GM21447 (cell line): ENCODE measurements around the gene HELZ2.
"Not testable (repeated sequence)": the region's sequence is repeated elsewhere in the genome, so short reads cannot be mapped to it uniquely, and the experiment has no call there.

Source experiments
- ATAC-seq: cut with Tn5 transposase; IDR thresholded peaks from one replicate; pipeline ENCODE4 v1.9.1; 2021; ENCODE audit not compliant: unreplicated experiment

The HELZ2 gene

DNA sequence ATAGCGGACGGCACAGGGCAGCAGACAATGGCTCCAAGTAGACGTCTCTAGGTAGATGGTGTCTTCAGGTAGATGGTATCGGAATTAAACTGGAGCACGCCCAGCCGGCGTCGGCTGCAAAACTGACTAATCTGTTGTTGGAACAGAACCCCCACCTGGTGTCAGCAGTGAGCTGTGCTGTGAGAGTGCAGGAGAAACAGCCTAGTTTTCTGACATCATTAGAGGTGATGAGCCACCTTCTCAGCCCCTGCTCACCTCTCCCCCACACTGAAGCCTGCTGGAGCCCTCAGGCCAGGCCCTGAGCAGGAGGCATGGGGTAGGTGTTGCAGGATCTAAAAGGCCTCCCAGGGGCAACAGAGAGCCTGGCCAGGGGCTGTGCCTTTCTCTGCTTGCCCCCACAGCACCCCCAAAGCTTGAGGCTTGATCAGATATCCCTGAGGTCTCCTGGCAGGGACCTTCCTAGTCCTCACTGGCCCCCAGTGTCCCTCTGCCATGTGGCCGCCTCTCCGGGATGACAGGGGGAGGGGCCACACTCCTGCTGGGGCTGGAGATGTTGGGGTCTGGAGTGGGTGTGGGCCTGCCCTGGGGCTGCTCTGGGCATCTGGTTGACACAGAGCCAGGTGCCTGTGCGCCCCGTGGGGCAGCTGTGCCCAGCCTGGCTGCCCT is 6.9 kb upstream of the HELZ2 start:
- no peak for ATAC-seq

DNA sequence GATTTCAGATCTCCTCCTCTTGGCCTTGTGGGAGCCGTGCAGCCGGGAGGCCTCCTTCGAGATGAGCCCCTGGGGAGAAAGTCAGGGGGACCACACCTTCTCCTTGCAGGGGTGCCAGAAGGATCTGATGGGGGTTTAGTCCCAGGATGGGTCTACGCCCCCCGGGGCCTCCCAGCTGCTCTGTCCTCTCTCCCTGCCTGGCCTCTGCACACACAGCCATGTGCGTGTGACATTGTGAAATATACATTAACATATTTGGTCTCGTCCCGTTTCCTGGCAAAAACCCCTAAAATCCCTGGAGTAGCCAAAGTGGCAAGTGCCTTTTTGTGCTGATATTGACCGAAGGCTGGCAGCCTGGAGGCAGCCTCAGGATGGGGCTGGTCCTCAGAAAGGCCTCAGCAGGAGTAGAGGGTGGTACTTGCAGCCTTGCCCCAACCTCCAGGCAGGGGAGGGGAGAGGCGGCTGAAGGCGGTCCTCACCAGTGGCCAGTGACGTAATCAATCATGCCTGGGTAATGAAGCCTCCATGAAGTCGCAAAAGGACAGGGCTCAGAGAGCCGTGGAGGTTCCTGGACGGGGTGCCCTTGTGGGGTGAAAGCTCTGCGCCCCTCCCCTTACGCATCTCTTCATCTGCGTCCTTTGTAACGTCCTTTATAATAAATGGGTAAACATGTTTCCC is 5.1 kb upstream of the HELZ2 start:
- no peak for ATAC-seq

DNA sequence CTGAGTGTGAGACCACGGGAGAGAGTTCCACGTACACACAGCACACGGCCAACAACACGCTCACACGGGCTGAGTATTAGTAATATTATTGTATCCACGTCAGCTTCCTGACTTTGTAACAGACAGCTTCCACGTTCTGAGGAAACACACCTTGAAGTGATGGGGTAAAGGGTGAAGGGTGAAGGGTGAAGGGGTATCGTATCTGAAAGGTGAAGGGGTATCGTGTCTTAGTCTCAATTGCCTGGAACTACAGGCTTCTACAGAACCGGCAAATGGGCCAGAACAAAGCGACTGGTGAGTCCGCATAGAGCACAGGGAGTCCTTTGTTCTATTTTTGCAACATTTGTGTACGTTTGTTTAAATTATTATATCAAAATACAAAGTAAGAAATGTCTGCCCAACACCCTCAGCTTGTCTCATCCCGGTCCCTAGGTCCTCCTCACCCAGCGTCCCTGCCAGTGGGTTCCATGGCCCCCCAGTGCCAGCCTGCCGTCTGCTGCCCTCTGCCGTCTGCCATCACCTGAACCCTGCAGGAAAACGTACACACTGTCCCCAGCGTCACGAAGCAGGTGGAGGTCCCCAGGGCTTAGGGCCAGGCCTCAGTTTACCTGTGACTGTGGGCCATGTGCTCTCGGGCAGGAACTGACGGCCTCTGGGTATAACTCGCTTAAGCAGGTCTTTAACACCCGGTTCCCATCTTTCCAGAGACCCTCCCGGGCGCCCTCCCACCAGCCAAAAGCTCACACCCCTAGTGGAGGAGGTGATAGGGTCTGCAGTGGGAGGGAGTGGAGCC is 4.4 kb upstream of the HELZ2 start:
- no peak for ATAC-seq

DNA sequence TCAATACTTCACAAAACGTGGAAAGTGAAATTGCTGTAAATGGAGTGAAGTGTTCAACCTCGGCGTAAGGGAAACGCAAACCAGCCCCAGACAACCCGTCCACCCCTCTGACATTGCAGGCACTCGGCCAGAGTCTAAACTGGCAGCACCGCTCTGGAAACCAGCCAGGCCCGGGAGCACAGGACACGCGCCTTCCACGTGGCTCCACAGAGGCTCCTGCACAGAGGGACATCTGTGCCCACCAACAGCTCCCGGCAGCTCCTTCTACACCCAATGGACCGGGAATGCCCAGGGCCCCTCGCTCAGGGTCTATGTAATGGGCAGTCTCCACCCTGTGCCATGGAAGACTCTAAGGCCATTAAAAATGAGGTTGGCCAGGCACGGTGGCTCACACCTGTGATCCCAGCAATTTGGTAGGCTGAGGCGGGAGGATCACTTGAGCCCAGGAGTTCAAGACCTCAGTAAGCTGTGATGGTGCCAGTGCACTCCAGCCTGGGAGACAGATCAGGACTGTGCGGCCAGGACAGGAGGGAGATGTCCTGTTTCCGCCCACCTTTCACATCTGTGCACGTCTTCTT is 3.4 kb upstream of the HELZ2 start:
- no peak for ATAC-seq

DNA sequence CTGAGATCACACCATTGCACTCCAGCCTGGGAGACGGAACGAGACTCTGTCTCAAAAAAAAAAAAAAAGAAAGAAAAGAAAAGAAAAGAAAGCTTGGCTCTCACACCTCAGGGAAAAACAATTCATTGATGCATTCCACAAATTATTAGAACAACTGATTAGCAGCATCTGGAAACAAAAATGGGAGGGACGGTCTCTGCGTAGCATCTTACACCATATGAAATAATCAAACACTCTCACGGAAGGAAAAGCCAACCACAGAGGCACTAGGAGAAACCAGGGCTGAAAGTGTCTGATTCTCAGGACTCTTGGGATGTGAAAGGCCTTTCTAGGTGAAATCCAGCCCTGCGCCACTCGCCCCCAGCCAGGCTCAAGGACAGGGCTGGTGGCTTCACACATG is 2.3 kb upstream of the HELZ2 start:
- ATAC-seq = no peak

DNA sequence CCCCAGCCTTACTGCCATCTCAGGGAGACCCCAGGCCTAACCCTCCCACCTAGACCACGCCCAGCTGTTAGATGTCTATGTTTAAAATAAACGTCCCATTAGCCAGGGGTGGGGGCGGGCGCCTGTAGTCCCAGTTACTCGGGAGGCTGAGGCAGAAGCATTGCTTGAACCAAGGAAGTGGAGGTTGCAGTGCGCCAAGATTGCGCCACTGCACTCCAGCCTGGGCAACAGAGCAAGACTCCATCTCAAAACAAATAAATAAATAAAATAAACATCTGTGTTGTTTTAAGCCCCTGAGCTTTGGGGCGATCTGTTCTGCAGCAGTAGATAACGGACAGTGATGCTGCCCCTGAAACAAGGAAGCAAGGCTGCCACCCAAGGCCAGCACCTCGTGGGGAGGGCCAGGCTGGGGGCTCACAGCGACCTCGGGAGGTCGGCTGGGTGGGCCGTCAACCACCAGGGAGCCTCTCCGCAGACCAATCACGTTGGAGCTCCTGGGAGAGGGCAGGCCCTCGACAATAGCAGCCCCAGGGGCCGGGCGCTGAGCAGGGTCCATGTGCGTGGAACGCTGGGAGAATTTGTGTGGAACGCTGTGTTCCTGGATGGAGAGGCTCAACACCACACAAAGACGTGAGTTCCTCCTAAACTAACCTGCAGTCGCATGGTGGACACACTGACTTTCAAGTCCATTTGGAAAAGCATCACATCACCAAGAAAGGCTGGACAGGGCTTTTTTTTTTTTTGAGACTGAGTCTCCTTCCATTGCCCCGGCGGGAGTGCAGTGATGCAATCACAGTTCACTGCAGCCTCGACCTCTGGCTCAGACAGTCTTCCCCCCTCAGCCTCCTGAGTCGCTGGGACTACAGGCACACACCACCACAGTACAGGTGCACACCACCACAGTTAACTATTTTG is 1.0 kb upstream of the HELZ2 start:
- no peak for ATAC-seq

DNA sequence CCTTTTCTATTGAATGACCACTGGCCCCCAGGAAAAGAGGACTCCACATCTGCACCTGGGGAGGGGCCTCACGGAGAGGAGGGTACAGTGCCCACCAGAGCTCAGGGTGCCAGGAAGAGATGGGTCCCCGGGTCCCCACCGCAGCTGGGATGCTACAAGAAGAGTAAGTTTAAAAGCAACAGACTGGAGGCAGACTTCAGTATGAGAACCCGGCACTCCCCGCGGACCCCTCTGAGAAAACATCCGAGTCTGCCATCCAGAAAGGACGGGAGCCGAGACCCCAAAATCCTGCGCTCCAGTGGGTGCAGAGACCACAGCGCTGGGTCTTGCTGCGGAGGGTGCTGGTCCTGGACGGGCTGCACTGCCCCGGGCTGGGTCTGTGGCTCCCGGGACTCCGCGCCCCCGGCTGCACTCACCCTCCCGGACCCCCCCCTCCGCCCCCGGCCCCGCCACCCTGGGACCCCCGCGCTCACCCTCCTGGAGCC is 350 bp downstream of the HELZ2 start:
- no peak for ATAC-seq

DNA sequence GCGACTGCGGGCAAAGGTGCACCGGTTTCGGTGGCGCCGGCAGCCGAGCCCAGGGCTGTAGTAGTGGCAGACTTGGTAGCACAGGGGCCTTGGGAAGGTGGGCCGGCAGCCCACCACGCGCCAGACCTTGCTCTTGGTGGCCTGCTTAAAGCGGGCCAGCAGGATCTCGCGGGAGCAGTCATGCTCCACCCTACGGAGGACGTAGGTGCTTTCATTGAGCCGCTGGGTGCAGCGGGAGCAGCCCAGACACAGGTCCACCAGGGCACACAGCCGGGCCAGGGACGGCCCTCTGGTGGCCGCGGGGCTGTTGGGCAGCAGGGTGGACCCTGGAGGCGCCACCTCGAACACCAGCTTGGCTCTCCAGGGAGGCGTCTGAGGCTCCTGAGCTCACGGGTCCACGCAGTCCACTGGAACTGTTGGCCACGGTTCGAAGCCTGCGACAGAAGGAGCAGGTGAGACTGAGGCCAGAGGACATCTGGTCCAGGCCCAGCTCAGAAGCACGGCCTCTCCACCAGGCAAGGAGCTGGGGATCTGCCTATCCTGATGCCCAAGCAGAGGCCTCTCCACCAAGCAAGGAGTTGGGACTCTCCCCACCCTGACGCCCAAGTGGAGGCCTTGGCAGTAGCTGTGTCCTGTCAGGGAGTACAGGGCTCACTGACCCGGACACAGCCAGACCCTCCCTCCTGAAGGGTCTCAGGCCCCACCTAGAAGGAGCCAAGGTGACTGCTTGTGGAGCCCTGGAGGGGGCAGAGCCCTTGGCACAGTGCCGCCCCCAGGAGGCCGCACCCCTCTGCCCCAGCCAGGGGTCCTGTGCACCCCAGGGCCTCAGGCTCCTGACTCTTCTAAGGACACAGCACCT is 1.0 kb downstream of the HELZ2 start:
- no peak for ATAC-seq

DNA sequence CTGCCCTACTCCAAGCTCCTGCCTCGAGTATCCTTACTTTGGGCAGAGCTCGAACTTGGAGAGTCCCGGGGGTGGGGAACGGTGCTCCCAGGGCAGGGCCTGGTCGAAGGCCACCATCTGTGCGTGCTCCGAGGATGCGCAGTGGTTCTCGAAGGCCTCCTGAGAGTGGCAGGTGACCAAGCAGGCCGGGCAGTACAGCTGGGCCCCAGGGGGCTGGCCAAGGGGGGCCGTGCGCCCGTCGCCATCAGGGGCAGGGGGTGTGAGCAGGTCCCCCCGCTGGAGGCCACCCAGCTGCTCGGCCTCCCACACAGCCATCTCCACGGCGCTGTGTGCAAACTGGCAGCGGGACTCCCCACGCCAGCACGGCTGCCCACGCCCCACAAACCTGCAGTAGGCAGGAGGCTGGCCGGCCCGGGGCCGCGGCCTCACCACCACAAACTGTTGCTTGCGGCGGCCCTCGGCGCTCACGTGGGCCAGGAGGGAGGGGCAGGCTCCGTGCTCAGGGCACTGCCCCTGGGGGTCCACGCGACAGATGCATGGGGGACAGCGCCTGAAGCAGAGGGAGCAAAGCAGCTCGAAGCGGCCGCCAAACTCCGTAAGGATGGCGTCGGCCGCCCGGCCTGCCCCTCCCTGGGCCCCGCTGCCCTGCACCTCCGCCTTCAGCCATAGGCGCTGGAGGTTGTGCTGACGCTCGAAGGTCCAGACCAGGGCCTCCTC is 1.8 kb downstream of the HELZ2 start:
- ATAC-seq = no peak

DNA sequence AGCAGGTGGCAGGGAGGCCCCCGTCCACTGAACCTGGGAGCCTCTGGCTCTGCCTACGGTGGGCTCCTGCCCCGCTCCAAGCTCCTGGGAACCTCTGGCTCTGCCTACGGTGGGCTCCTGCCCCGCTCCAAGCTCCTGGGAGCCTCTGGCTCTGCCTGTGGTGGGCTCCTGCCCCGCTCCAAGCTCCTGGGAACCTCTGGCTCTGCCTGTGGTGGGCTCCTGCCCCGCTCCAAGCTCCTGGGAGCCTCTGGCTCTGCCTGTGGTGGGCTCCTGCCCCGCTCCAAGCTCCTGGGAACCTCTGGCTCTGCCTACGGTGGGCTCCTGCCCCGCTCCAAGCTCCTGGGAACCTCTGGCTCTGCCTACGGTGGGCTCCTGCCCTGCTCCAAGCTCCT is 3.0 kb downstream of the HELZ2 start:
- not testable (repeated sequence) for ATAC-seq

DNA sequence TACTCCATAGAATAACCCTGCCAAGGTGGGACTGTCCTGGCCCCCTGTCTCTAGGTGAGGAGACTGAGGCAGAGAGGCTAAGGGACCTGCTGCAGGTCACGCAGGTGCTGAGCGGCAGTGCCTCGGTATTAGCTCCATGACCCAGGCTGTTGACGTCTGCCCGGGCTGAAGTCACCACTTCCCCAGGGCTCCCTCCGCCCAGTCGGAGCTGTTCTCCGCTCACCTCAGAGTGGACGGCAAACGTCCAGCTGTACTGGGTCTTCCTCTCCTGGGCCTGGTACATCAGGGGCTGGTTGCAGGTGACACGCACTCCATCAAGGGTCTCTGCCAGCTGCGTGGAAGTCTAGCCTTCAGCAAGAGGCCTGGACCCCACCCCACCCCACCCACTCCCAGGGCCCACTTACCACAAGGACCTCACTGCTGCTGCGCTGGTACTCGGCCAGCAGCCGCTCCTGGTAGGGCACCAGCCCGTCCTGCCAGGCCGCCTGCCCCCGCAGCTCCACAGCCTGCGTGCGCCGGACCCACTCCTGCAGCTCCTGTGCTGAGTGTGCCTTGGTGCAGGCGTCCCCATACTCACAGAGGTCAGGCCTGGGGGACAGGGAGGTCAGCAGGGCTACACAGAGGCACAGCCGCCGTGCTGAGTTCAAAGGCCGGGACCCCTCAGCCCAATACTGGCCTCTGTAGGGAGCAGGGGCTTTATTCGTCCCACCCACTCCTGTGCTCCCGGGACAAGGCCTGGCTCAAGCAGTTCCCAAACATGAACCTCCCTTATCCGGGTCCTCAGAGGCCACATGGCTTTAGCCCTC is 3.6 kb downstream of the HELZ2 start:
- no peak for ATAC-seq

DNA sequence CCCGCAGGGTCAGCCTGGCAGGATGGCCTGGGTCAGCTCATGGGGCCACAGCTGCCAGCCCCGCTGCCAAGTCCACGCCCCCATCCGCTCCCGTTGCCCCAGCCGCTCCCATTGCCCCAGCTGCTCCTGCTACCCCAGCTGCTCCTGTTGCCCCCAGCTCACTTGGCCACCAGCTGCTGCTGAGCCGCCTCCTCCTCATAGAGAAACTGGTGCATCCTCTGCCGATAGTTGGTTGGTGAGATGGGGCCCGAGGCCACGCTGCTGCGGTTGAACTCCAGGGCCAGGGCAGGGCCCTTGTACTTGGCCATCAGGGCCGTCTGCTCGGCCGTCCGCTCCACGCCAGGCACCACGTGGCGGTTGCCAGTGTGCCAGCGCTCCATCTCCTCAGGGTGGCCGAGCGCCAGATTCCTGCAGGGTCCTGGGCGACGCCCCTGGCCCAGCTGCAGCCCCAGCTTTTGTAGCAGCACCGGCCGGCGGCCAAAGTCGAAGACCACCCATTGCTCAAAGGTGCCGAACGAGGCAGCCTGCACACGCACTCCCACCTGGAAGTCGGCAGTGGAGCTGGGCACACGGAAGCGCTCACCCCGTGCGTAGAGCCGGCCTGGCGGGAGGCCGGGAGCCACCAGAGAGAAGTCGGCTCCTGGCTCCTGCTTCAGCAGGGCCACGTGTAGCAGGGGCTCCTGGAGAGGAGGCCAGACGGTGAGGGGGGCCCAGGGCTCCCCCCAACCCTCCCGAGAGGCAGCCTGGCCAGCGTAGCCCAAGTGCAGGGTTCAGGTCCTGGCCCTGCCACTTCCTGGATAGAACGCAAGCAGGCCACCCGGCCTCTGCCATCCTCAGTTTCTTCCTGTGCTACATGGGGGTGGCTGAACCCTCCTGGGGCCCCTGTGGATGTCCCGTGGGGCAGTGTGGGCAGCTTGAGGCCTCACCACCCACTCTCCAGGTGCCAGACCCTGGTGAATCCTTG is 4.8 kb downstream of the HELZ2 start:
- ATAC-seq = no peak

DNA sequence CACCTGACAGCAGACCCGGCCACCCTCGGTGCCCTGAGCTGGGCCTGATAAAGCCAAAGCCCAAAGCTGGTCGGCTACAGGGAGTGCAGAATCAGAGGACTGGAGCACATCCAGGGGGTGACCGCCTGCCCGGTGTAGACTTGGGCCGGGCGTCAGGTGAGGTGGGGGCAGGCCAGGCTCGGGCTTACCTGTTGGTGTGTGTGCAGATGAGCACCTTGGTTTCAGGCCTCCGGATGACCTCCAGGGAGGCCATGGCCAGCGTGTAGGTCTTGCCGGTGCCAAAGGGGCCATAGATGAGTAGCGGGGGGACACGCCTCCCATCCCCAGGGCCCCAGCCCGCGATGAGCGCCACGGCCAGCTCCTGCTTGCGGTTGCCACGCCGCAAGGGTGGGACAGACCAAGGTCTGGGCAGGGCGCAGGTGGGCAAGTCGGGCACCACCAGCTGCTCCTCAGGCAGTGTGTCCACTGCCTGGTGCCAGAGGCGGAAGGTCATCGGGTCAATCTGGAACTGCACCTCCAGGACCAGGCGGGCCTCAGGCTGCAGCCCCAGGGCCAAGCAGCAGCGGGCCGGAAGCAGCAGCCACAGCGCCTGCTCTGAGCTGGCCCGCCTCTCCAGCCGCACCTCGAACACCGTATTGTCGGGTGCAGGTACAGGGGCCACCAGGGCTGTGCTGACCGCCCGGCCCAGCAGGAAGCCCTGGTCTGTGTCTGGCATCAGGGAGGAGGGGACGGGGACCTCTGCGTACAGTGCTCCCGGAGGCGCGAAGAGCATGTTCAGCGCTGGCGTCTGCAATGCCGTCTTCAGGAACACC is 5.7 kb downstream of the HELZ2 start:
- ATAC-seq = no peak

DNA sequence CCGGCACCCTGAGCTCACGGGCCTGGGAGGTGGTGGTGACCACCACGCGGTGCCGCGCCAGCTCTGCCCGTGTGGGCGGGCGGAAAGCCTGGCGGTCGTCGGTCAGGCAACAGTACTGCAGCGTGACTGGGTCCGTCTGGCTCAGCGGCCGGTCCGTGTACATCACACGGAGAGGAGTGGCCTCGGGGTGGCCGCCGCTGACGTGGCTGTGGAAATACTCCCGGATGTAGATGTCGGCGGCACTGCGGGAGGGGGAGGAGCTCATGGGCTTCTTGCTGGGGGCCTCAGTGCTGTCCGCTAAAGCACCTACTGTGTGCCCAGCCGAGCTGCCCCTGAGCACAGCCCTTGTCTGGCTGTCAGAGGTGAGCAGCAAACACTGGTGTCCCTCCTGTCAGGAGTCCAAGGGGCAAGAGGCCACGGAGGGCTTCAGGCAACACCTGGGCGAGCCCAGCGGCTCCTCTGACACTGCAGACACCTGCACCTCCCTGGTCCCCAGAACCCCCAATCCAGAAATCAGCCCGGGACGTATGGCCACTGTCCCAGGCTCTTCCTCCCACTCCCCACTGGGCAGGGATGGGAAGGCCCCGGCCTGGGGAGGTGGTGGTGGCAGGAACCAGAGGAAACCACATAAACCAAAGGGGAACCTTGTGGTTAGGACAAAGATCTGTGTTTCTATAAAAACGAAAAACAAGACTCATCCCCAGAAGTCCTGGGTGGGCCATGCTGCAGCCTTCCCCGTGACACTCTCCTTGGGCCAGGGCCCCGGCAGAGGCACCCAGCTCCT is 6.5 kb downstream of the HELZ2 start:
- ATAC-seq = peak; percentile 64

DNA sequence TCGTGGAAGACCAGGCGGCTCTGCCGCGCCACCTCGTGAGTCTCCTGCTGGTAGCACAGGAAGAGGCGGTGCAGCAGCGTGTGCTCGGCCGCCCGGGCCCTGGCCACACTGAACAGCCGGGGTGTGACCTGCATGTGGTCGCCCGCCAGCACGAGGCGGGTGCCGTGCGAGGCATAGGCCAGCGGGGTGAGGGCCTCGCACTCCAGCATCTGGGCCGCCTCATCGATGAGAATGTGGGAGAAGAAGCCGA is 7.0 kb downstream of the HELZ2 start:
- ATAC-seq = no peak
